K562 (cell line): Measurements from ENCODE around the gene OXNAD1. TPM values are rescaled to one million over a fixed set of nuclear protein-coding genes. Genes with fewer than 3 reads are reported as not detected.

Experiments
- CBX8 ChIP-seq: fragments of 200-600 bp; sonication (generic); IDR thresholded peaks from 2 replicates; pipeline ENCODE4 v1.6.1; 2012; ENCODE audit warnings: borderline replicate concordance, mixed run types, low read depth, mild to moderate bottlenecking, moderate library complexity, mixed read lengths, low read length, control low read depth, inconsistent platforms; ENCODE audit not compliant: poor library complexity, severe bottlenecking; ENCODE audit errors: extremely low read depth
- FOXJ3 ChIP-seq: sonication (generic); formaldehyde crosslinking; IDR thresholded peaks from 2 replicates; pipeline ENCODE4 v1.4.0; 2020; ENCODE audit warnings: mild to moderate bottlenecking, missing genetic modification reagents
- GATA2 ChIP-seq: sonication (generic); formaldehyde crosslinking; IDR thresholded peaks from 2 replicates; pipeline ENCODE4 v1.4.0; 2020; ENCODE audit warnings: mild to moderate bottlenecking, missing genetic modification reagents
- GTF2E2 ChIP-seq: fragments of 200-800 bp; sonication (Bioruptor generic); IDR thresholded peaks from 2 replicates; pipeline ENCODE4 v1.6.1; 2016; ENCODE audit warnings: missing genetic modification characterization, missing compliant biosample characterization
- MTF1 ChIP-seq: fragments of 250-450 bp; sonication (Bioruptor Pico); IDR thresholded peaks from 2 replicates; pipeline ENCODE4 v1.9.0; 2021; ENCODE audit warnings: moderate library complexity, mild to moderate bottlenecking, inconsistent platforms, borderline replicate concordance
- RFX5 ChIP-seq: IDR thresholded peaks from 2 replicates; pipeline ENCODE4 v1.6.1; 2011; ENCODE audit warnings: low read depth, mild to moderate bottlenecking, improper control_type of control experiment, low read length
- SMAD3 ChIP-seq: fragments of 450-650 bp; formaldehyde crosslinking; conservative IDR thresholded peaks from 2 replicates; pipeline ENCODE4 v1.4.0; 2020; ENCODE audit warnings: mild to moderate bottlenecking
- TAL1 ChIP-seq: fragments of 450-650 bp; IDR thresholded peaks from 2 replicates; pipeline ENCODE4 v1.6.1; 2016; ENCODE audit warnings: mild to moderate bottlenecking
- polyA plus RNA-seq, 8 experiments: library from polyadenylated mRNA; depleted of rRNA in 4 of 8; stranded (reverse) in 5 of 8; unstranded in 3 of 8; fragments of >200 nt; fragmentation: Nextera tagmentation in 2 of 8; fragmentation: Illumina TruSeq in 1 of 8; extraction: Ambion mirVana in 2 of 8; extraction: Trizol in 1 of 8; gene quantifications; 2 replicates each; pipeline versions ENCODE4 v1.2.1 to v1.2.3, GENCODE V29; 2011 to 2014; ENCODE audit warnings: inconsistent platforms in 1 of 8, missing spikeins in 1 of 8
- total RNA-seq, 7 experiments: library from RNA; depleted of rRNA in 6 of 7; stranded (reverse); fragments of >200 nt in 6 of 7; fragmentation: Illumina TruSeq in 2 of 7; extraction: Trizol in 2 of 7; gene quantifications; 2 replicates each; pipeline versions ENCODE4 v1.2.1 to v1.2.3, GENCODE V29; 2011 to 2021; ENCODE audit warnings: low replicate concordance in 1 of 7
- TF ChIP-seq, protein P1 (sequence below), 2 experiments: fragments of 150-350 bp in 1 of 2; IDR thresholded peaks; 2 replicates each; pipeline ENCODE4 v1.6.1; 2012 to 2016; ENCODE audit warnings: low read depth in 2 of 2, low read length in 2 of 2, mild to moderate bottlenecking in 1 of 2, moderate library complexity in 1 of 2
- TF ChIP-seq, protein P2 (sequence below): fragments of 250-450 bp; sonication (Bioruptor Pico); IDR thresholded peaks from 2 replicates; pipeline ENCODE4 v1.9.0; 2021; ENCODE audit warnings: mild to moderate bottlenecking, inconsistent platforms
- TF ChIP-seq, protein P3 (sequence below), 2 experiments: fragments of 450-650 bp; formaldehyde crosslinking in 1 of 2; IDR thresholded peaks; 2 replicates each; pipeline versions ENCODE4 v1.4.0 to v1.6.1; 2014 to 2020; ENCODE audit warnings: mild to moderate bottlenecking in 2 of 2, borderline replicate concordance in 1 of 2, low read depth in 1 of 2
- TF ChIP-seq, protein P4 (sequence below): fragments of 200-800 bp; sonication (Bioruptor generic); IDR thresholded peaks from 2 replicates; pipeline ENCODE4 v1.6.1; 2017; ENCODE audit warnings: missing genetic modification characterization, missing compliant biosample characterization

The OXNAD1 gene
- total and polyA plus RNA-seq, 9 of the 15 experiments (the other 6 are each of a cell fraction or from before 2014, with no cell fraction given), result 12.8 to 44.4 (median 41.1) TPM

DNA sequence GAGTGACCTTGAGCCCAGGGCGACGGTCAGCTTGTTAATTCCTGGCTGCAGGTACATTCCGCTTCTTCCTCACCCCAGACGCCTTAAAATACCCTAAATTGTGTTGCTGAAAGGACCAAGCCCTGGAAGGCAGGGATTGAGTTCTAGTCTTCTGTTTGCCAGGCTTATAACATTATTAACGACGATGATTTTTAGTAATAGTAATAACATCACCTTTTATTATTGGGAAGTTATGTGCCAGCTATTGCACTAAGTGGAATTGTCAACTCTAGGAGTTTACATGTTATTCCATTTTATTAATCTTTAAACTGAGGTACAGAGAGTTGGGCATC lies 409 bp downstream of the OXNAD1 start (continued):
- TF ChIP-seq, protein P1, sequence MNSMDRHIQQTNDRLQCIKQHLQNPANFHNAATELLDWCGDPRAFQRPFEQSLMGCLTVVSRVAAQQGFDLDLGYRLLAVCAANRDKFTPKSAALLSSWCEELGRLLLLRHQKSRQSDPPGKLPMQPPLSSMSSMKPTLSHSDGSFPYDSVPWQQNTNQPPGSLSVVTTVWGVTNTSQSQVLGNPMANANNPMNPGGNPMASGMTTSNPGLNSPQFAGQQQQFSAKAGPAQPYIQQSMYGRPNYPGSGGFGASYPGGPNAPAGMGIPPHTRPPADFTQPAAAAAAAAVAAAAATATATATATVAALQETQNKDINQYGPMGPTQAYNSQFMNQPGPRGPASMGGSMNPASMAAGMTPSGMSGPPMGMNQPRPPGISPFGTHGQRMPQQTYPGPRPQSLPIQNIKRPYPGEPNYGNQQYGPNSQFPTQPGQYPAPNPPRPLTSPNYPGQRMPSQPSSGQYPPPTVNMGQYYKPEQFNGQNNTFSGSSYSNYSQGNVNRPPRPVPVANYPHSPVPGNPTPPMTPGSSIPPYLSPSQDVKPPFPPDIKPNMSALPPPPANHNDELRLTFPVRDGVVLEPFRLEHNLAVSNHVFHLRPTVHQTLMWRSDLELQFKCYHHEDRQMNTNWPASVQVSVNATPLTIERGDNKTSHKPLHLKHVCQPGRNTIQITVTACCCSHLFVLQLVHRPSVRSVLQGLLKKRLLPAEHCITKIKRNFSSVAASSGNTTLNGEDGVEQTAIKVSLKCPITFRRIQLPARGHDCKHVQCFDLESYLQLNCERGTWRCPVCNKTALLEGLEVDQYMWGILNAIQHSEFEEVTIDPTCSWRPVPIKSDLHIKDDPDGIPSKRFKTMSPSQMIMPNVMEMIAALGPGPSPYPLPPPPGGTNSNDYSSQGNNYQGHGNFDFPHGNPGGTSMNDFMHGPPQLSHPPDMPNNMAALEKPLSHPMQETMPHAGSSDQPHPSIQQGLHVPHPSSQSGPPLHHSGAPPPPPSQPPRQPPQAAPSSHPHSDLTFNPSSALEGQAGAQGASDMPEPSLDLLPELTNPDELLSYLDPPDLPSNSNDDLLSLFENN (IDR thresholded peaks at IDR 0.05; ENCODE audit: low read depth in 2 of 2, low read length in 2 of 2), result no peak
- TF ChIP-seq GATA2 (CRISPR knock-in tag) (no peak), MTF1 (CRISPR knock-in tag) (no peak), TAL1 (0 out of 2 replicates have a peak, but pooled peaks have one; percentile 3), FOXJ3 (CRISPR knock-in tag) (no peak), SMAD3 (CRISPR knock-in tag) (no peak), CBX8 (no peak), GTF2E2 (tag) (0 out of 2 replicates have a peak, but pooled peaks have one; percentile 1), RFX5 (no peak)
- TF ChIP-seq, protein P2, sequence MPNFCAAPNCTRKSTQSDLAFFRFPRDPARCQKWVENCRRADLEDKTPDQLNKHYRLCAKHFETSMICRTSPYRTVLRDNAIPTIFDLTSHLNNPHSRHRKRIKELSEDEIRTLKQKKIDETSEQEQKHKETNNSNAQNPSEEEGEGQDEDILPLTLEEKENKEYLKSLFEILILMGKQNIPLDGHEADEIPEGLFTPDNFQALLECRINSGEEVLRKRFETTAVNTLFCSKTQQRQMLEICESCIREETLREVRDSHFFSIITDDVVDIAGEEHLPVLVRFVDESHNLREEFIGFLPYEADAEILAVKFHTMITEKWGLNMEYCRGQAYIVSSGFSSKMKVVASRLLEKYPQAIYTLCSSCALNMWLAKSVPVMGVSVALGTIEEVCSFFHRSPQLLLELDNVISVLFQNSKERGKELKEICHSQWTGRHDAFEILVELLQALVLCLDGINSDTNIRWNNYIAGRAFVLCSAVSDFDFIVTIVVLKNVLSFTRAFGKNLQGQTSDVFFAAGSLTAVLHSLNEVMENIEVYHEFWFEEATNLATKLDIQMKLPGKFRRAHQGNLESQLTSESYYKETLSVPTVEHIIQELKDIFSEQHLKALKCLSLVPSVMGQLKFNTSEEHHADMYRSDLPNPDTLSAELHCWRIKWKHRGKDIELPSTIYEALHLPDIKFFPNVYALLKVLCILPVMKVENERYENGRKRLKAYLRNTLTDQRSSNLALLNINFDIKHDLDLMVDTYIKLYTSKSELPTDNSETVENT (CRISPR knock-in tag), result no peak
- TF ChIP-seq, protein P3, sequence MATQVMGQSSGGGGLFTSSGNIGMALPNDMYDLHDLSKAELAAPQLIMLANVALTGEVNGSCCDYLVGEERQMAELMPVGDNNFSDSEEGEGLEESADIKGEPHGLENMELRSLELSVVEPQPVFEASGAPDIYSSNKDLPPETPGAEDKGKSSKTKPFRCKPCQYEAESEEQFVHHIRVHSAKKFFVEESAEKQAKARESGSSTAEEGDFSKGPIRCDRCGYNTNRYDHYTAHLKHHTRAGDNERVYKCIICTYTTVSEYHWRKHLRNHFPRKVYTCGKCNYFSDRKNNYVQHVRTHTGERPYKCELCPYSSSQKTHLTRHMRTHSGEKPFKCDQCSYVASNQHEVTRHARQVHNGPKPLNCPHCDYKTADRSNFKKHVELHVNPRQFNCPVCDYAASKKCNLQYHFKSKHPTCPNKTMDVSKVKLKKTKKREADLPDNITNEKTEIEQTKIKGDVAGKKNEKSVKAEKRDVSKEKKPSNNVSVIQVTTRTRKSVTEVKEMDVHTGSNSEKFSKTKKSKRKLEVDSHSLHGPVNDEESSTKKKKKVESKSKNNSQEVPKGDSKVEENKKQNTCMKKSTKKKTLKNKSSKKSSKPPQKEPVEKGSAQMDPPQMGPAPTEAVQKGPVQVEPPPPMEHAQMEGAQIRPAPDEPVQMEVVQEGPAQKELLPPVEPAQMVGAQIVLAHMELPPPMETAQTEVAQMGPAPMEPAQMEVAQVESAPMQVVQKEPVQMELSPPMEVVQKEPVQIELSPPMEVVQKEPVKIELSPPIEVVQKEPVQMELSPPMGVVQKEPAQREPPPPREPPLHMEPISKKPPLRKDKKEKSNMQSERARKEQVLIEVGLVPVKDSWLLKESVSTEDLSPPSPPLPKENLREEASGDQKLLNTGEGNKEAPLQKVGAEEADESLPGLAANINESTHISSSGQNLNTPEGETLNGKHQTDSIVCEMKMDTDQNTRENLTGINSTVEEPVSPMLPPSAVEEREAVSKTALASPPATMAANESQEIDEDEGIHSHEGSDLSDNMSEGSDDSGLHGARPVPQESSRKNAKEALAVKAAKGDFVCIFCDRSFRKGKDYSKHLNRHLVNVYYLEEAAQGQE (IDR thresholded peaks at IDR 0.05; ENCODE audit: borderline replicate concordance), result no peak
- TF ChIP-seq, protein P3 (CRISPR knock-in tag; IDR thresholded peaks at IDR 0.05; ENCODE audit: low read depth), result 0 out of 2 replicates have a peak, but pooled peaks have one; percentile 64
- TF ChIP-seq, protein P4, sequence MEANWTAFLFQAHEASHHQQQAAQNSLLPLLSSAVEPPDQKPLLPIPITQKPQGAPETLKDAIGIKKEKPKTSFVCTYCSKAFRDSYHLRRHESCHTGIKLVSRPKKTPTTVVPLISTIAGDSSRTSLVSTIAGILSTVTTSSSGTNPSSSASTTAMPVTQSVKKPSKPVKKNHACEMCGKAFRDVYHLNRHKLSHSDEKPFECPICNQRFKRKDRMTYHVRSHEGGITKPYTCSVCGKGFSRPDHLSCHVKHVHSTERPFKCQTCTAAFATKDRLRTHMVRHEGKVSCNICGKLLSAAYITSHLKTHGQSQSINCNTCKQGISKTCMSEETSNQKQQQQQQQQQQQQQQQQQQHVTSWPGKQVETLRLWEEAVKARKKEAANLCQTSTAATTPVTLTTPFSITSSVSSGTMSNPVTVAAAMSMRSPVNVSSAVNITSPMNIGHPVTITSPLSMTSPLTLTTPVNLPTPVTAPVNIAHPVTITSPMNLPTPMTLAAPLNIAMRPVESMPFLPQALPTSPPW, result no peak
